Calu3 (cell line): Measurements from ENCODE around the gene SLC49A3. TPM values are rescaled to one million over a fixed set of nuclear protein-coding genes. Genes with fewer than 3 reads are reported as not detected.

Source experiments
- BruUV-seq: library from RNA; stranded (reverse); fragments of 400-500 nt; replicated peaks from 2 replicates; lab custom pipeline; 2021; lab: Mats Ljungman, UMichigan
- CTCF ChIA-PET: fragments of 300-600 bp; sonication (Branson Sonifier 250); formaldehyde crosslinking; loops from one replicate; lab custom pipeline; 2022; ENCODE audit warnings: antibody characterized with exemption; lab: Charles Lee
- DNase-seq: peaks from one replicate; pipeline ENCODE4 v3.0.0; 2022
- H3K27ac Mint-ChIP-seq: one replicate; pipeline ENCODE4 v1.8.0; 2022; ENCODE audit warnings: mixed read lengths; ENCODE audit not compliant: unreplicated experiment
- H3K27me3 Mint-ChIP-seq: one replicate; pipeline ENCODE4 v1.8.0; 2022; ENCODE audit warnings: mixed read lengths; ENCODE audit not compliant: unreplicated experiment
- H3K36me3 Mint-ChIP-seq: one replicate; pipeline ENCODE4 v1.8.0; 2022; ENCODE audit warnings: mild to moderate bottlenecking, moderate library complexity, mixed read lengths; ENCODE audit not compliant: insufficient read depth, unreplicated experiment
- H3K4me1 Mint-ChIP-seq: one replicate; pipeline ENCODE4 v1.8.0; 2022; ENCODE audit warnings: mild to moderate bottlenecking, low read depth, mixed read lengths; ENCODE audit not compliant: unreplicated experiment
- H3K4me3 Mint-ChIP-seq: one replicate; pipeline ENCODE4 v1.8.0; 2022; ENCODE audit warnings: mild to moderate bottlenecking, low read depth, moderate library complexity, mixed read lengths; ENCODE audit not compliant: unreplicated experiment
- H3K9me3 Mint-ChIP-seq: one replicate; pipeline ENCODE4 v1.8.0; 2022; ENCODE audit warnings: low read depth, mixed read lengths; ENCODE audit not compliant: unreplicated experiment
- CTCF ChIP-seq: fragments of 200-600 bp; IDR thresholded peaks from one replicate; pipeline ENCODE4 v1.8.0; 2022; ENCODE audit warnings: antibody characterized with exemption; ENCODE audit not compliant: unreplicated experiment
- intact Hi-C: fragments of 100-400 bp; cut with micrococcal nuclease; formaldehyde crosslinking; loops from one replicate; pipeline ENCODE4 v1.10.0; 2022; ENCODE audit not compliant: unreplicated experiment
- total RNA-seq: library from RNA; stranded (reverse); gene quantifications from 2 replicates; pipeline ENCODE4 v1.2.3, GENCODE V29; 2022

SLC49A3 gene
- total RNA-seq, 1 experiment from 2014 or later = 0.40 TPM

- Mint-ChIP-seq H3K9me3 (no peaks in the 10 kb centered on the region), H3K27ac (no peak overlapping the region), H3K36me3 (no peaks in the 10 kb centered on the region), H3K4me3 (peak overlapping the region; percentile 71), H3K4me1 (no peaks in the 10 kb centered on the region), H3K27me3 (peaks cover 13% of the 10 kb centered on the region)
- intact Hi-C loops = no loop called here
- BruUV-seq = no TSS peak
- CTCF ChIA-PET = no interaction called here
- TF ChIP-seq CTCF = no peak
- DNase-seq = no peak
These were observed 16.0 kb upstream of the SLC49A3 start for GRCh38 chr4:704971-705277.

- Mint-ChIP-seq H3K27me3 (peaks cover 13% of the 10 kb centered on the region), H3K27ac (no peak overlapping the region), H3K9me3 (no peaks in the 10 kb centered on the region), H3K36me3 (no peaks in the 10 kb centered on the region), H3K4me1 (no peaks in the 10 kb centered on the region), H3K4me3 (peak overlapping the region; percentile 71)
- TF ChIP-seq CTCF = no peak
- CTCF ChIA-PET = no interaction called here
- no TSS peak for BruUV-seq
- intact Hi-C loops = no loop called here
- no peak for DNase-seq
These were observed 15.4 kb upstream of the SLC49A3 start for GRCh38 chr4:704198-704891.

- H3K9me3 Mint-ChIP-seq = no peaks in the 10 kb centered on the region
- no peak for TF ChIP-seq CTCF
- no TSS peak for BruUV-seq
- CTCF ChIA-PET = no interaction called here
- H3K36me3 Mint-ChIP-seq = no peaks in the 10 kb centered on the region
- peaks cover 13% of the 10 kb centered on the region for H3K27me3 Mint-ChIP-seq
- H3K27ac Mint-ChIP-seq = no peak overlapping the region
- intact Hi-C loops = no loop called here
- no peak overlapping the region for H3K4me3 Mint-ChIP-seq
- no peaks in the 10 kb centered on the region for H3K4me1 Mint-ChIP-seq
- DNase-seq = no peak
These were observed 14.6 kb upstream of the SLC49A3 start for GRCh38 chr4:703336-704197.

- H3K4me1 Mint-ChIP-seq = no peaks in the 10 kb centered on the region
- H3K9me3 Mint-ChIP-seq = no peaks in the 10 kb centered on the region
- intact Hi-C loops = no loop called here
- no peak for DNase-seq
- H3K36me3 Mint-ChIP-seq = no peaks in the 10 kb centered on the region
- no peak overlapping the region for H3K27ac Mint-ChIP-seq
- CTCF ChIA-PET = no interaction called here
- TF ChIP-seq CTCF = no peak
- H3K4me3 Mint-ChIP-seq = no peak overlapping the region
- H3K27me3 Mint-ChIP-seq = peaks cover 13% of the 10 kb centered on the region
- no TSS peak for BruUV-seq
These were observed 13.7 kb upstream of the SLC49A3 start for GRCh38 chr4:702618-703048.
